ENCODE results near the gene CDCA3.

CDCA3 gene

GRCh38 chr12:6854036-6854435 lies 3.0 kb upstream of the CDCA3 start:
- TF ChIP-seq CTCF (IDR thresholded peaks at IDR 0.05; ENCODE audit: low read depth, low read length): no peak
- no peak for DNase-seq (ENCODE audit: low read depth in 2 of 2)
- H3K4me3 ChIP-seq (replicated peaks in 1 of 2; ENCODE audit: low read depth in 2 of 2, low read length in 2 of 2): no peak overlapping the region

DNA sequence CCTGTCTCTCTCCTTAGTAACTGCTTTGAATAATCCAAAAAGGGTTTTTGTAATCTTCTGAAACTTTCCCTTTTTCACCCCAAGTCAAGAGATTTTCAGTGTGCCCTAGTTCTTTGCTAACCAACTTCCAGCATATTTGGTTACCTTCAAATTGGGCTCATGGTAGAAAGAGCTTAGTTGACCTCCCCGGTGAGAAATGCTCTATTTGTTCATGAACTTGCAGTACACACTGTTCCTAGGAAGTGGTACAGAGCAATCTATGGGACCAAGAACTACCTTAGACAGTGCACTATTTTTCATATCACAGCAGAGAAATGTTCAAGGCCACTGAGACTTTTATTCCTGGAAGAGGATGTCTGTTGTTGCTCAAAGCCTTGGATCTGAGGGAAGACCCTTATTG lies 2.5 kb upstream of the CDCA3 start:
- peak overlapping the region in 1 of 2 donors; percentile 96 for H3K4me3 ChIP-seq (replicated peaks in 1 of 2; ENCODE audit: low read depth in 2 of 2, low read length in 2 of 2)
- DNase-seq (ENCODE audit: low read depth in 2 of 2): no peak
- no peak for TF ChIP-seq CTCF (IDR thresholded peaks at IDR 0.05; ENCODE audit: low read depth, low read length)

DNA sequence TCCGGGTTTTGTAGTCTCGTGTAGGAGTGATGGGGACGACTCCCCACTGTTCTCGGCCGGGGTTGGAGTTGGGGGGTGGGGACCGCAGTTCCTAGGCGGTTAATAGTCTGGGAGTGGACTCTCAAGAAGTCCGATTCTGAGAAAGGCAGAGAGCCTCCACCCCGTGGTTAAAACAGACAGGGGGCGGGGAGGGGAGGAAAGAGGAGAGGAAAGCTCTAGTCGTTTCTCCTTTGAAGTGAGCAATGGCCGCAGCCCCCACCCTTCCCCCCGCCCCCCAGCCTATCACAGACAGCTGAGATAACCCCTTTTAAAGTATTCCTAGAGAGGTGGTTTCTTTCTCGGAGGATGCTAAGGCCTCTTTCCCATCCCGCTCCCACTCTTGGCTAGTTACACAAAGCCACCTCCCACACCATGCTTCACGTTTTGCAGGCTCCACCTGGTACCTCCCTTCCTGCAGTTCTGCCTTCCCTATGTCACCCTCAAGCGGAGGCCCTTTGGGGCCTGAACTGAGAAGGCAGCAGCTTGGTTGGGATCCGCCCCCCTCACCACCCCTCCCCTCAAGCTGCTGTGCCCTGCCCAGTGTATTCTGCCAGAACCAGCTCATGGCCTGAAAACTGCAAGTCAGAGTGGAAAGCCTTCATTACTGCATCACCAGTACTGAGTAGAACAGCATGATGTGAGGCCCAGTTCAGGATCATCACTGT lies 1.7 kb upstream of the CDCA3 start:
- peak; percentile 76 to 81 for DNase-seq (ENCODE audit: low read depth in 2 of 2)
- no peak for TF ChIP-seq CTCF (IDR thresholded peaks at IDR 0.05; ENCODE audit: low read depth, low read length)
- H3K4me3 ChIP-seq (replicated peaks in 1 of 2; ENCODE audit: low read depth in 2 of 2, low read length in 2 of 2): peak overlapping the region; percentile 76 to 96

DNA sequence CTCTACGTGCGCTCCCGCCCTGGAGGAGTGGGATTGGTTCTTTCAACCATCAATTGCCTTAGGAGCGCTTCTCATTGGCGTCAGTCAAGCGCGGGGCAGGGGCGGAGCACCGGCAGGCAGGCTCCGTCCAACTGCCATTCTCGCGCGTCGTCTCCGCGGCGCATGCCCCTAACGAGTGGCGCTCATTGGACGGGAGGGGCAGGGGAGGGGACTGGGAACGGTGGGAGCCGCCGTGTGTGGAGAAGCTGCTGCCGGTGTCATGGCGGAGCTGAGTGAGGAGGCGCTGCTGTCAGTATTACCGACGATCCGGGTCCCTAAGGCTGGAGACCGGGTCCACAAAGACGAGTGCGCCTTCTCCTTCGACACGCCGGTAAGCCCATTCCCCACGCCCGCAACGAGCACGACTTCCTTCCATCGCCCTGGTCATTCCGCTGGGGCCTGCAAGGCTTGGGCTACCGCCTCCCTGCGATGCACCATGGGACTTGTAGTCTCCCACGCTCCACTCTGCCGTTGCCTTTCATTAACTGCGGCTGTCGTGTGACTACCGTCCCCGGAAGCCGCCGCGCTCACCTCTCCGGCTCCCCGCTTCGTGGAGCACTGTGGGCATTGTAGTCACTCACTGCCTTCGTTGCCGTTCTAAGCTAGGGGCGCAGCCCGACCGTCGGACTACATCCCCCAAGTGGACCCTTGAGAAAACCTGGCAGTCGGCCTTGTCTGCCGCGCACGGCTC lies 1.0 kb upstream of the CDCA3 start, which contains the start of gene USP5:
Gene USP5, plus strand, starts transcription at position 230 of the 730 bp plus-strand sequence. Its CDS starts 30 bp downstream, at position 260.
- DNase-seq (ENCODE audit: low read depth in 2 of 2): peak; percentile 100

GRCh38 chr12:6850796-6851152 lies 312 bp downstream of the CDCA3 start:
- TF ChIP-seq CTCF (IDR thresholded peaks at IDR 0.05; ENCODE audit: low read depth, low read length): no peak
- no peak for DNase-seq (ENCODE audit: low read depth in 2 of 2)
- peak overlapping the region; percentile 27 to 96 for H3K4me3 ChIP-seq (replicated peaks in 1 of 2; ENCODE audit: low read depth in 2 of 2, low read length in 2 of 2)

More for the DNA sequence above, 1.0 kb upstream of the CDCA3 start, which contains the start of gene USP5:
- TF ChIP-seq CTCF (IDR thresholded peaks at IDR 0.05; ENCODE audit: low read depth, low read length): no peak
- peak within 1 kb of the TSS; percentile 76 to 96 for H3K4me3 ChIP-seq (replicated peaks in 1 of 2; ENCODE audit: low read depth in 2 of 2, low read length in 2 of 2)

DNA sequence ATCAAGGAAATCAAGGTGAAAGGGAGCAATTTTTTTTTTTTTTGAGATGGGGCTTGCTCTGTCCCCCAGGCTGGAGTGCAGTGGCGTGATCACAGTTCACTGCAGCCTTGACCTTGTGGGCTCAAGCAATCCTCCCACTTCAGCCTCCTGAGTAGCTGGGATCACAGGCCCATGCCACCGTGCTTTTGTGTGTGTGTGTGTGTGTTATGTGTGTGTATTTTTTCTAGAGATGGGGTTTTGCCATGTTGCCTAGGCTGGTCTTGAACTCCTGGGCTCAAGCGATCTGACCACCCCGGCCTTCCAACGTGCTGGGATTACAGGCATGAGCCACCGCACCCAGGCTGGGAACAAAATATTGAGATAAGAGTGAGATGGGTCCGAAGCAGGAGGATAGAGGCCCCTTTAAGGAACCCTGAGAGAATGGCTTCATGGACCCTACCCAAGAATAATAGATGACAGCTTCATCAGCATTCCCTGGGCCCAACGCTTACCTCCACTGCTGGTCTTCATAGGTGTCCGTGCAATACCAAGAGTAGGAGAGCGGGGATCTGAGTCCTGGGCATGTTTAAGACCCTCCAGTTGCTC lies 1.0 kb downstream of the CDCA3 start:
- no peak for TF ChIP-seq CTCF (IDR thresholded peaks at IDR 0.05; ENCODE audit: low read depth, low read length)
- no peak for DNase-seq (ENCODE audit: low read depth in 2 of 2)
- peak overlapping the region in 1 of 2 donors; percentile 96 for H3K4me3 ChIP-seq (replicated peaks in 1 of 2; ENCODE audit: low read depth in 2 of 2, low read length in 2 of 2)

Measured in cardiac fibroblast (primary cell).